H9 (cell line): ENCODE results near the gene RINT1. TPM values are rescaled to one million over a fixed set of nuclear protein-coding genes. Genes with fewer than 3 reads are reported as not detected.

Experiments
- DNase-seq: peaks from one replicate; pipeline ENCODE4 v3.0.0-alpha.2; 2017
- H2AFZ ChIP-seq: one replicate; pipeline ENCODE4 v1.6.1; 2013; ENCODE audit warnings: mild to moderate bottlenecking, low read length, control low read depth, moderate library complexity
- H2AK5ac ChIP-seq: 2 replicates; pipeline ENCODE4 v1.6.1; 2013; ENCODE audit warnings: low read length, control low read depth, mixed read lengths; ENCODE audit not compliant: insufficient read length
- H2BK120ac ChIP-seq: one replicate; pipeline ENCODE4 v1.6.1; 2013; ENCODE audit warnings: low read depth, mild to moderate bottlenecking, low read length, control low read depth, inconsistent platforms; ENCODE audit not compliant: poor library complexity, severe bottlenecking
- H2BK12ac ChIP-seq: 2 replicates; pipeline ENCODE4 v1.6.1; 2013; ENCODE audit warnings: low read length, control low read depth, mixed read lengths, low read depth; ENCODE audit not compliant: insufficient read length
- H2BK15ac ChIP-seq: 2 replicates; pipeline ENCODE4 v1.6.1; 2013; ENCODE audit warnings: low read depth, low read length, control low read depth
- H2BK20ac ChIP-seq: one replicate; pipeline ENCODE4 v1.6.1; 2013; ENCODE audit warnings: low read depth, mild to moderate bottlenecking, low read length, control low read depth, inconsistent platforms; ENCODE audit not compliant: poor library complexity, severe bottlenecking
- H2BK5ac ChIP-seq: 2 replicates; pipeline ENCODE4 v1.6.1; 2013; ENCODE audit warnings: low read length, control low read depth, mixed read lengths; ENCODE audit not compliant: insufficient read length
- H3K14ac ChIP-seq: 2 replicates; pipeline ENCODE4 v1.6.1; 2013; ENCODE audit warnings: low read length, control low read depth; ENCODE audit not compliant: insufficient read depth
- H3K18ac ChIP-seq: 2 replicates; pipeline ENCODE4 v1.6.1; 2013; ENCODE audit warnings: low read depth, mild to moderate bottlenecking, mixed read lengths, low read length, control low read depth; ENCODE audit not compliant: insufficient read length
- H3K23ac ChIP-seq: 2 replicates; pipeline ENCODE4 v1.6.1; 2013; ENCODE audit warnings: low read length, control low read depth, mixed read lengths, low read depth; ENCODE audit not compliant: insufficient read length
- H3K23me2 ChIP-seq: 2 replicates; pipeline ENCODE4 v1.6.1; 2013; ENCODE audit warnings: low read depth, mild to moderate bottlenecking, mixed read lengths, low read length, control low read depth; ENCODE audit not compliant: insufficient read length, poor library complexity, severe bottlenecking
- H3K27ac ChIP-seq: 2 replicates; pipeline ENCODE4 v1.5.1; 2013; ENCODE audit warnings: low read length, control low read depth, mixed read lengths, low read depth; ENCODE audit not compliant: insufficient read length
- H3K27me3 ChIP-seq: 2 replicates; pipeline ENCODE4 v1.6.1; 2013; ENCODE audit warnings: low read length, control low read depth, inconsistent platforms; ENCODE audit not compliant: insufficient read depth
- H3K4ac ChIP-seq: 2 replicates; pipeline ENCODE4 v1.6.1; 2013; ENCODE audit warnings: low read depth, mild to moderate bottlenecking, control low read depth, inconsistent platforms, low read length, moderate library complexity
- H3K4me1 ChIP-seq: 2 replicates; pipeline ENCODE4 v1.6.1; 2013; ENCODE audit warnings: low read length, control low read depth, inconsistent platforms; ENCODE audit not compliant: insufficient read depth
- H3K4me2 ChIP-seq: 2 replicates; pipeline ENCODE4 v1.6.1; 2013; ENCODE audit warnings: low read length, control low read depth, mixed read lengths; ENCODE audit not compliant: insufficient read length, insufficient read depth
- H3K56ac ChIP-seq: 2 replicates; pipeline ENCODE4 v1.6.1; 2013; ENCODE audit warnings: low read depth, mild to moderate bottlenecking, mixed read lengths, low read length, control low read depth; ENCODE audit not compliant: insufficient read length
- H3K79me1 ChIP-seq: 2 replicates; pipeline ENCODE4 v1.6.1; 2013; ENCODE audit warnings: low read depth, mild to moderate bottlenecking, moderate library complexity, low read length, control low read depth, inconsistent platforms; ENCODE audit not compliant: insufficient read depth, poor library complexity, severe bottlenecking
- H3K79me2 ChIP-seq: 2 replicates; pipeline ENCODE4 v1.6.1; 2013; ENCODE audit warnings: low read length, control low read depth, inconsistent platforms; ENCODE audit not compliant: insufficient read depth
- H3K9ac ChIP-seq: 2 replicates; pipeline ENCODE4 v1.6.1; 2013; ENCODE audit warnings: low read length, control low read depth, mixed read lengths; ENCODE audit not compliant: insufficient read length; ENCODE audit errors: extremely low read depth
- H3K9me3 ChIP-seq: one replicate; pipeline ENCODE4 v1.6.1; 2013; ENCODE audit warnings: low read depth, low read length, inconsistent platforms; ENCODE audit not compliant: control insufficient read depth
- H3T11ph ChIP-seq: one replicate; pipeline ENCODE4 v1.6.1; 2013; ENCODE audit warnings: mild to moderate bottlenecking, low read length, control low read depth, inconsistent platforms
- H4K20me1 ChIP-seq: one replicate; pipeline ENCODE4 v1.6.1; 2013; ENCODE audit not compliant: control insufficient read depth, insufficient read length, insufficient read depth
- H4K5ac ChIP-seq: 2 replicates; pipeline ENCODE4 v1.6.1; 2013; ENCODE audit warnings: low read depth, mild to moderate bottlenecking, mixed read lengths, low read length, control low read depth; ENCODE audit not compliant: insufficient read length
- H4K8ac ChIP-seq: replicated peaks from 2 replicates; pipeline ENCODE4 v1.6.1; 2013; ENCODE audit warnings: low read length, control low read depth, mixed read lengths, low read depth; ENCODE audit not compliant: insufficient read length
- H4K91ac ChIP-seq: 2 replicates; pipeline ENCODE4 v1.6.1; 2013; ENCODE audit warnings: low read depth, mild to moderate bottlenecking, moderate library complexity, mixed read lengths, low read length, control low read depth; ENCODE audit not compliant: insufficient read length
- H3K27ac Mint-ChIP-seq, 3 experiments: 2 replicates in 2 of 3; 3 replicates in 1 of 3; pipeline ENCODE4 v1.8.0; 2020 to 2021; ENCODE audit warnings: mixed read lengths in 3 of 3, mild to moderate bottlenecking in 1 of 3, moderate library complexity in 1 of 3
- H3K27me3 Mint-ChIP-seq: 2 replicates; pipeline ENCODE4 v1.8.0; 2021; ENCODE audit warnings: low read depth, mild to moderate bottlenecking, moderate library complexity, mixed read lengths
- H3K36me3 Mint-ChIP-seq, 3 experiments: 2 replicates in 2 of 3; 3 replicates in 1 of 3; pipeline ENCODE4 v1.8.0; 2020 to 2021; ENCODE audit warnings: low read depth in 3 of 3, mixed read lengths in 3 of 3; ENCODE audit not compliant: insufficient read depth in 1 of 3
- H3K4me1 Mint-ChIP-seq, 2 experiments: 2 replicates each; pipeline ENCODE4 v1.8.0; 2020; ENCODE audit warnings: mixed read lengths in 2 of 2
- H3K4me3 Mint-ChIP-seq, 2 experiments: 2 replicates in 1 of 2; 3 replicates in 1 of 2; pipeline ENCODE4 v1.8.0; 2020 to 2021; ENCODE audit warnings: mild to moderate bottlenecking in 2 of 2, mixed read lengths in 2 of 2, moderate library complexity in 1 of 2
- H3K9me3 Mint-ChIP-seq, 2 experiments: 2 replicates in 1 of 2; 3 replicates in 1 of 2; pipeline ENCODE4 v1.8.0; 2020; ENCODE audit warnings: mild to moderate bottlenecking in 2 of 2, mixed read lengths in 2 of 2, moderate library complexity in 1 of 2
- CTCF ChIP-seq: fragments of 200-600 bp; sonication (generic); conservative IDR thresholded peaks from 3 replicates; pipeline ENCODE4 v1.8.0; 2021; ENCODE audit warnings: antibody characterized with exemption, mild to moderate bottlenecking
- WGBS: extraction: QIAGEN DNeasy Blood & Tissue Kit; methylation state at CpG from one replicate; pipeline ENCODE4 v1.1.7; 2013; ENCODE audit warnings: missing lambda C conversion rate, low lambda C conversion rate, mixed read lengths; ENCODE audit not compliant: insufficient read length; ENCODE audit errors: extremely low coverage; 5-methylcytosine and 5-hydroxymethylcytosine counted together
- total RNA-seq: library from RNA; stranded (reverse); gene quantifications from 2 replicates; pipeline ENCODE4 v1.2.1, GENCODE V29; 2021

RINT1 gene
- total RNA-seq, 1 experiment from 2014 or later: 21.5 TPM

GRCh38 chr7:105567821-105568220 lies 35.8 kb downstream of the RINT1 start:
- H4K8ac ChIP-seq: no peak overlapping the region
- no CpG with 5 or more reads among the region's 3 CpGs for WGBS
- no peak for DNase-seq

More at GRCh38 chr7:105567821-105568220, 35.8 kb downstream of the RINT1 start:
- Histone ChIP-seq H3K9me3 (no peaks in the 10 kb centered on the region), H3K27me3 (no peaks in the 10 kb centered on the region), H4K91ac (no peak overlapping the region), H4K20me1 (no peaks in the 10 kb centered on the region), H2AFZ (no peak overlapping the region), H3K27ac (no peak overlapping the region), H3K79me1 (no peaks in the 10 kb centered on the region), H4K5ac (no peak overlapping the region), H3K79me2 (no peaks in the 10 kb centered on the region), H3K56ac (no peak overlapping the region), H3K4me2 (no peak overlapping the region), H3K4me1 (no peaks in the 10 kb centered on the region), H2BK120ac (no peak overlapping the region), H3K14ac (no peak overlapping the region), H3K9ac (no peak overlapping the region), H2BK15ac (no peak overlapping the region), H2BK12ac (no peak overlapping the region), H3K23ac (no peak overlapping the region), H2AK5ac (no peak overlapping the region), H3T11ph (no peak overlapping the region), H3K23me2 (no peaks in the 10 kb centered on the region), H3K4ac (no peak overlapping the region), H3K18ac (no peak overlapping the region), H2BK20ac (no peak overlapping the region), H2BK5ac (no peak overlapping the region)
- H3K27me3 Mint-ChIP-seq: 0 out of 2 replicates have a peak, but pooled peaks cover 1% of the 10 kb centered on the region
- no peak overlapping the region; a peak in 1 of 5 replicates for H3K4me3 Mint-ChIP-seq
- TF ChIP-seq CTCF: no peak
- no peaks in the 10 kb centered on the region for H3K9me3 Mint-ChIP-seq
- H3K27ac Mint-ChIP-seq: no peak overlapping the region
- H3K4me1 Mint-ChIP-seq: no peaks in the 10 kb centered on the region
- peaks cover 8 to 44% (median 28%) of the 10 kb centered on the region in 3 experiments for H3K36me3 Mint-ChIP-seq
